GM10847 (cell line): Measurements from ENCODE around the gene WDR86.

Experiments used
- POLR2A ChIP-seq: IDR thresholded peaks from 2 replicates; pipeline ENCODE4 v1.6.1; 2011; ENCODE audit not compliant: insufficient read length; ENCODE audit errors: extremely low read depth

Gene WDR86

GRCh38 chr7:151351027-151351426 lies 58.8 kb downstream of the WDR86 start:
- no peak for TF ChIP-seq POLR2A

GRCh38 chr7:151349507-151349853 lies 60.4 kb downstream of the WDR86 start:
- no peak for TF ChIP-seq POLR2A

- TF ChIP-seq POLR2A, result no peak
These were observed 60.9 kb downstream of the WDR86 start for GRCh38 chr7:151348970-151349369.

- no peak for TF ChIP-seq POLR2A
These were observed 62.6 kb downstream of the WDR86 start for GRCh38 chr7:151347200-151347599.

GRCh38 chr7:151346470-151346769 lies 63.4 kb downstream of the WDR86 start:
- no peak for TF ChIP-seq POLR2A

GRCh38 chr7:151345576-151346469 lies 64.0 kb downstream of the WDR86 start:
- no peak for TF ChIP-seq POLR2A

- TF ChIP-seq POLR2A, result no peak
These were observed 66.3 kb downstream of the WDR86 start for GRCh38 chr7:151343516-151343915.

GRCh38 chr7:151342811-151343210 lies 67.0 kb downstream of the WDR86 start:
- no peak for TF ChIP-seq POLR2A

- no peak for TF ChIP-seq POLR2A
These were observed 67.7 kb downstream of the WDR86 start for GRCh38 chr7:151342102-151342646.

- TF ChIP-seq POLR2A, result peak; percentile 51
These were observed 68.3 kb downstream of the WDR86 start, which contains the start of gene NUB1 for GRCh38 chr7:151341357-151342101. TSS of gene NUB1 (plus strand) at chr7:151341812. CDS start at chr7:151345350, 3,538 bp downstream.

- TF ChIP-seq POLR2A, result no peak
These were observed 69.0 kb downstream of the WDR86 start for GRCh38 chr7:151340794-151341356.

GRCh38 chr7:151339651-151340382 lies 70.0 kb downstream of the WDR86 start:
- no peak for TF ChIP-seq POLR2A

- TF ChIP-seq POLR2A, result no peak
These were observed 71.0 kb downstream of the WDR86 start for GRCh38 chr7:151338809-151339208.

- no peak for TF ChIP-seq POLR2A
These were observed 72.5 kb downstream of the WDR86 start for GRCh38 chr7:151337346-151337745.

- TF ChIP-seq POLR2A, result no peak
These were observed 73.7 kb downstream of the WDR86 start for GRCh38 chr7:151336027-151336708.

GRCh38 chr7:151334628-151335027 lies 75.2 kb downstream of the WDR86 start:
- no peak for TF ChIP-seq POLR2A
